Measurements from ENCODE around the gene MRM2. TPM values are rescaled to one million over a fixed set of nuclear protein-coding genes. Genes with fewer than 3 reads are reported as not detected.

The MRM2 gene
- polyA plus RNA-seq, 3 donors, result 9.2 to 32.5 (median 26.7) TPM

DNA sequence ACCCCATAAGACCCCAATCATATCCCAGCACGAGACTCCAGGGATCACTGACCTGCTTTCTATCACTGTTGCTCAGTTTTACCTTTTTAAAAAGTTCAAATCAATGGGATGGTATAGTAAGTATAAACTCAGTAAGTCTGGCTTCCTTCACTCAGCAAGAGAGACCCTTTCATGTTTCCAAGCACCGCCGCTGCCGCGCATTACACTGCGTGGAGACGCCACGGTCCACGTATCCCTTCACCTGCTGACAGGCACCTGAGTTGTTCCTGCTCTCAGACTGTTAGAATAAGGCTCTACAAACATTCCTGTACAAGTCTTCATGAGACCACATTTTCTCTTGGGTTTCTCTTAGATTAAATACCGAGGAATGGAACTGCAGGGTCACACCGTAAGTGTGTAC is 37.6 kb downstream of the MRM2 start:
- Histone ChIP-seq H3K4me3 (replicated peaks in 1 of 3; ENCODE audit: low read depth in 2 of 3, low read length in 3 of 3) (no peak overlapping the region), H3K9me3 (replicated peaks in 1 of 2; ENCODE audit: control insufficient read depth in 1 of 2, insufficient read depth in 1 of 2, low read length in 2 of 2) (no peaks in the 10 kb centered on the region), H4K20me1 (ENCODE audit: insufficient read depth, low read length) (peaks cover 2% of the 10 kb centered on the region), H3K9ac (ENCODE audit: insufficient read depth, low read length, poor library complexity, severe bottlenecking) (no peak overlapping the region), H3K36me3 (replicated peaks in 1 of 2; ENCODE audit: control insufficient read depth in 1 of 2, insufficient read depth in 2 of 2, low read length in 2 of 2) (peaks cover 41 to 76% of the 10 kb centered on the region in 2 donors), H3K79me2 (ENCODE audit: insufficient read depth, low read length) (no peaks in the 10 kb centered on the region), H3K4me1 (ENCODE audit: control insufficient read depth in 1 of 2, insufficient read depth in 2 of 2, low read length in 2 of 2) (peaks cover 0 to 7% of the 10 kb centered on the region in 2 donors), H3K4me2 (replicated peaks; ENCODE audit: extremely low read depth, low read length, poor library complexity, severe bottlenecking) (no peak overlapping the region), H3K27me3 (ENCODE audit: control insufficient read depth in 2 of 2, insufficient read depth in 2 of 2, low read length in 2 of 2) (no peaks in the 10 kb centered on the region), H2AFZ (ENCODE audit: insufficient read depth, low read depth, low read length, poor library complexity, severe bottlenecking) (no peak overlapping the region), H3K27ac (ENCODE audit: low read depth in 1 of 2, low read length in 2 of 2) (peak overlapping the region in 1 of 2 donors; percentile 20)
- Mint-ChIP-seq H3K27me3 (ENCODE audit: low read depth in 3 of 3) (peaks cover 0 to 2% (median 0%) of the 10 kb centered on the region in 3 donors), H3K4me3 (no peak overlapping the region), H3K27ac (peak overlapping the region in 2 of 7 donors; percentile 8 to 70), H3K4me1 (peaks cover 9% of the 10 kb centered on the region), H3K9me3 (peaks cover 0 to under 1% (median 0%) of the 10 kb centered on the region in 7 donors), H3K36me3 (peaks cover 71 to 86% of the 10 kb centered on the region in 2 donors)
- intact Hi-C loops (cut with micrococcal nuclease), result no loop called here
- TF ChIP-seq, protein P1, sequence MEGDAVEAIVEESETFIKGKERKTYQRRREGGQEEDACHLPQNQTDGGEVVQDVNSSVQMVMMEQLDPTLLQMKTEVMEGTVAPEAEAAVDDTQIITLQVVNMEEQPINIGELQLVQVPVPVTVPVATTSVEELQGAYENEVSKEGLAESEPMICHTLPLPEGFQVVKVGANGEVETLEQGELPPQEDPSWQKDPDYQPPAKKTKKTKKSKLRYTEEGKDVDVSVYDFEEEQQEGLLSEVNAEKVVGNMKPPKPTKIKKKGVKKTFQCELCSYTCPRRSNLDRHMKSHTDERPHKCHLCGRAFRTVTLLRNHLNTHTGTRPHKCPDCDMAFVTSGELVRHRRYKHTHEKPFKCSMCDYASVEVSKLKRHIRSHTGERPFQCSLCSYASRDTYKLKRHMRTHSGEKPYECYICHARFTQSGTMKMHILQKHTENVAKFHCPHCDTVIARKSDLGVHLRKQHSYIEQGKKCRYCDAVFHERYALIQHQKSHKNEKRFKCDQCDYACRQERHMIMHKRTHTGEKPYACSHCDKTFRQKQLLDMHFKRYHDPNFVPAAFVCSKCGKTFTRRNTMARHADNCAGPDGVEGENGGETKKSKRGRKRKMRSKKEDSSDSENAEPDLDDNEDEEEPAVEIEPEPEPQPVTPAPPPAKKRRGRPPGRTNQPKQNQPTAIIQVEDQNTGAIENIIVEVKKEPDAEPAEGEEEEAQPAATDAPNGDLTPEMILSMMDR (IDR thresholded peaks at IDR 0.05), result no peak
- no peak for DNase-seq
- WGBS (ENCODE audit: insufficient coverage), result 99% methylated on average over 10 of the region's 11 CpGs

DNA sequence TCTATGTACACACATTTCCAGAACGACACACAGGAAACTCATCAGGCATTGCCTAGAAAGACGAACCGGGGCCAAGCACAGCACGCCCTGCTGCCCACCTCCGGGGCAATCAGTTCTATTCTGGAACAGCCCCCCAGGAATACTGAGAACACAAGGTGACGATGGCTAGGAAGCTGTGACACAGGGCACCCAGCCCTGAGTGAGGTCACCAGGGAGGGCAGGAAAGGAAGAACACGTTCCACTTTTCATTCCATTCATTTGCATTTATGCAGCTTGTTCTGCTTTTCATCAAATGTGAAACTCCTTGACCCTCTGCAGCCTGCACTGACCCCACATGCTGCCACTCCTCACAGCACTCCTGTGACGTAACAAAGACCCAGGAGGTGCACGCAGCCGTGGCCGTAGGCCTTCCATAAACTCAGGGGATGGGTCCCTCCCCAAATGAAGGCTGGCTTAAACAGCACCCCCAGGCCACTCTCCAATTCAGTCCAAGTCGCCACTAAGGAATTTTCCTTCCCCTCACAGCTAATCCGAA is 38.2 kb downstream of the MRM2 start:
- Mint-ChIP-seq H3K27ac (peak overlapping the region in 5 of 7 donors; percentile 33 to 88 (median 70)), H3K4me3 (no peak overlapping the region), H3K36me3 (peaks cover 75 to 87% of the 10 kb centered on the region in 2 donors), H3K9me3 (peaks cover 0 to 2% (median 0%) of the 10 kb centered on the region in 7 donors), H3K4me1 (peaks cover 9% of the 10 kb centered on the region), H3K27me3 (ENCODE audit: low read depth in 3 of 3) (peaks cover 0 to 2% (median 0%) of the 10 kb centered on the region in 3 donors)
- H3K4me3 ChIP-seq (replicated peaks in 1 of 3; ENCODE audit: low read depth in 2 of 3, low read length in 3 of 3), result no peak overlapping the region
- no peaks in the 10 kb centered on the region for H3K27me3 ChIP-seq (ENCODE audit: control insufficient read depth in 2 of 2, insufficient read depth in 2 of 2, low read length in 2 of 2)
- H3K36me3 ChIP-seq (replicated peaks in 1 of 2; ENCODE audit: control insufficient read depth in 1 of 2, insufficient read depth in 2 of 2, low read length in 2 of 2), result peaks cover 44 to 76% of the 10 kb centered on the region in 2 donors
- peak; percentile 5 to 34 (median 9) for DNase-seq
- whole genome bisulfite sequencing (ENCODE audit: insufficient coverage), result 75% methylated on average over 8 of the region's 13 CpGs
- H3K79me2 ChIP-seq (ENCODE audit: insufficient read depth, low read length), result no peaks in the 10 kb centered on the region
- H3K9ac ChIP-seq (ENCODE audit: insufficient read depth, low read length, poor library complexity, severe bottlenecking), result no peak overlapping the region
- TF ChIP-seq, protein P1 (IDR thresholded peaks at IDR 0.05), result no peak
- H3K27ac ChIP-seq (ENCODE audit: low read depth in 1 of 2, low read length in 2 of 2), result peak overlapping the region in 1 of 2 donors; percentile 20
- peaks cover 0 to 7% of the 10 kb centered on the region in 2 donors for H3K4me1 ChIP-seq (ENCODE audit: control insufficient read depth in 1 of 2, insufficient read depth in 2 of 2, low read length in 2 of 2)
- H2AFZ ChIP-seq (ENCODE audit: insufficient read depth, low read depth, low read length, poor library complexity, severe bottlenecking), result no peak overlapping the region
- H4K20me1 ChIP-seq (ENCODE audit: insufficient read depth, low read length), result no peaks in the 10 kb centered on the region
- intact Hi-C loops (cut with micrococcal nuclease), result no loop called here
- H3K9me3 ChIP-seq (replicated peaks in 1 of 2; ENCODE audit: control insufficient read depth in 1 of 2, insufficient read depth in 1 of 2, low read length in 2 of 2), result no peaks in the 10 kb centered on the region
- no peak overlapping the region for H3K4me2 ChIP-seq (replicated peaks; ENCODE audit: extremely low read depth, low read length, poor library complexity, severe bottlenecking)
